Osteoblast (primary cell): ENCODE measurements around the gene APOC4. TPM values are rescaled to one million over a fixed set of nuclear protein-coding genes. Genes with fewer than 3 reads are reported as not detected.
"Not testable (repeated sequence)": the region's sequence is repeated elsewhere in the genome, so short reads cannot be mapped to it uniquely, and the experiment has no call there.

Experiments
- DNase-seq: peaks from one replicate; pipeline ENCODE4 v3.0.0; 2011; ENCODE audit warnings: low spot score, mixed read lengths; ENCODE audit not compliant: insufficient read length; ENCODE audit errors: missing footprints
- H2AFZ ChIP-seq: 2 replicates; pipeline ENCODE4 v1.6.0; 2011; ENCODE audit warnings: mild to moderate bottlenecking, low read length
- H3K27ac ChIP-seq: 2 replicates; pipeline ENCODE4 v1.5.1; 2011; ENCODE audit warnings: mild to moderate bottlenecking, low read depth, low read length, moderate library complexity
- H3K27me3 ChIP-seq: 2 replicates; pipeline ENCODE4 v1.6.0; 2012; ENCODE audit warnings: mild to moderate bottlenecking, control low read depth, inconsistent platforms, low read length, moderate library complexity; ENCODE audit not compliant: insufficient read depth
- H3K36me3 ChIP-seq: 2 replicates; pipeline ENCODE4 v1.5.1; 2011; ENCODE audit warnings: mild to moderate bottlenecking, low read length, control low read depth, moderate library complexity; ENCODE audit not compliant: insufficient read depth
- H3K4me1 ChIP-seq: 2 replicates; pipeline ENCODE4 v1.5.1; 2011; ENCODE audit warnings: mild to moderate bottlenecking, low read length, control low read depth, moderate library complexity; ENCODE audit not compliant: insufficient read depth
- H3K4me2 ChIP-seq: 2 replicates; pipeline ENCODE4 v1.6.0; 2011; ENCODE audit warnings: mild to moderate bottlenecking, low read length; ENCODE audit not compliant: insufficient read depth
- H3K4me3 ChIP-seq: fragments of 200-600 bp; sonication (generic); 3 replicates; pipeline ENCODE4 v1.5.1; 2012; ENCODE audit warnings: mild to moderate bottlenecking, low read length, inconsistent platforms; ENCODE audit not compliant: insufficient read depth
- H3K79me2 ChIP-seq: 2 replicates; pipeline ENCODE4 v1.6.0; 2012; ENCODE audit warnings: mild to moderate bottlenecking, low read length, control low read depth, inconsistent platforms; ENCODE audit not compliant: insufficient read depth
- H3K9me3 ChIP-seq: 2 replicates; pipeline ENCODE4 v1.5.1; 2011; ENCODE audit warnings: low read depth, low read length, control low read depth
- H4K20me1 ChIP-seq: 2 replicates; pipeline ENCODE4 v1.6.0; 2012; ENCODE audit warnings: mild to moderate bottlenecking, low read length, control low read depth; ENCODE audit not compliant: insufficient read depth
- total RNA-seq: library from RNA; depleted of rRNA; stranded (reverse); fragments of >200 nt; gene quantifications from 2 replicates; pipeline ENCODE4 v1.2.3, GENCODE V29; 2012
- TF ChIP-seq, protein P1 (sequence below): IDR thresholded peaks from 2 replicates; pipeline ENCODE4 v1.5.1; 2011; ENCODE audit warnings: mild to moderate bottlenecking, low read depth, low read length, moderate library complexity; ENCODE audit errors: extremely low read depth

The APOC4 gene
- total RNA-seq, 1 donor: not detected

DNA sequence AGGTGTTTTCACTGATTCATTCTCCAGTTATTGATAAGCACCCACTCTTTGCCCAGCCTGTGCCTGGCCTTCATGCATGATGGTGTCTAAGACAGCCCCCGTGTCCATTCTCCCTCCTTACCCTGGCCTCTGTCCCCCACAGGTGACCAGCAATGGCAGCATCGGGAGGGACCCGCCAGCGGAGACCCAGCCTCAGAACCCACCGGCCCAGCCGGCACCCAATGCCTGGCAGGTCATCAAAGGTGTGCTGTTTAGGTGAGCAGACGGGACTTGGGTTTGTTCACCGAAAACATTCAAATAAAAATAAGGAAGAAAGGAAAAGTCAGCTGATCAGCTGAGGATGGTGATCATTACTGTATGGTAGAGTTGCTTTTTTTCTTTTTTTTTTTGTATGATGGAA lies 19.8 kb downstream of the APOC4 start:
- peaks cover 51% of the 10 kb centered on the region for H4K20me1 ChIP-seq
- no peaks in the 10 kb centered on the region for H3K27me3 ChIP-seq
- H3K79me2 ChIP-seq: peaks cover 67% of the 10 kb centered on the region
- no peak overlapping the region for H3K4me2 ChIP-seq
- H3K27ac ChIP-seq: no peak overlapping the region
- TF ChIP-seq, protein P1, sequence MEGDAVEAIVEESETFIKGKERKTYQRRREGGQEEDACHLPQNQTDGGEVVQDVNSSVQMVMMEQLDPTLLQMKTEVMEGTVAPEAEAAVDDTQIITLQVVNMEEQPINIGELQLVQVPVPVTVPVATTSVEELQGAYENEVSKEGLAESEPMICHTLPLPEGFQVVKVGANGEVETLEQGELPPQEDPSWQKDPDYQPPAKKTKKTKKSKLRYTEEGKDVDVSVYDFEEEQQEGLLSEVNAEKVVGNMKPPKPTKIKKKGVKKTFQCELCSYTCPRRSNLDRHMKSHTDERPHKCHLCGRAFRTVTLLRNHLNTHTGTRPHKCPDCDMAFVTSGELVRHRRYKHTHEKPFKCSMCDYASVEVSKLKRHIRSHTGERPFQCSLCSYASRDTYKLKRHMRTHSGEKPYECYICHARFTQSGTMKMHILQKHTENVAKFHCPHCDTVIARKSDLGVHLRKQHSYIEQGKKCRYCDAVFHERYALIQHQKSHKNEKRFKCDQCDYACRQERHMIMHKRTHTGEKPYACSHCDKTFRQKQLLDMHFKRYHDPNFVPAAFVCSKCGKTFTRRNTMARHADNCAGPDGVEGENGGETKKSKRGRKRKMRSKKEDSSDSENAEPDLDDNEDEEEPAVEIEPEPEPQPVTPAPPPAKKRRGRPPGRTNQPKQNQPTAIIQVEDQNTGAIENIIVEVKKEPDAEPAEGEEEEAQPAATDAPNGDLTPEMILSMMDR: no peak
- no peak overlapping the region for H3K4me3 ChIP-seq
- no peaks in the 10 kb centered on the region for H3K9me3 ChIP-seq
- peak; percentile 56 for DNase-seq
- H3K36me3 ChIP-seq: peaks cover 21% of the 10 kb centered on the region
- no peaks in the 10 kb centered on the region for H3K4me1 ChIP-seq
- H2AFZ ChIP-seq: no peak overlapping the region

DNA sequence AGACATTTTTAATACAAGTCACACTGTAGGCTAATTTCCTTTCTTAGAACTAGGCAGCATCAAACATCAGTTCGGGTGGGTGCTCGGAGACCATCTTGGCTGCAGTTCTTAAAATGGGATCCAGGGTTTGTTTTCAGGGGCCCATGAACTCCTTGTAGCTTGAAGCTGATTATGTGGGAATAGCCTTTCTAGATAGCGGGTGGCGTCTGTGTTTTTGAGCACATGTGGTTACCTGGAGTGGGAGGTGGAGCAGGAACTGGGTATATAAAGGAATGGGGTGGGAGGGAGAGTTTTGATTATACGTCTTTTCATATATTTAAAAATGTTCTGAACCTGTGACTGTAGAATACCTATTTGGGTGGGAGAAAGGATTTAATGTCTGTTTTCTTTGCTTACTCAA lies 26.1 kb downstream of the APOC4 start:
- no peaks in the 10 kb centered on the region for H3K4me1 ChIP-seq
- peaks cover 10% of the 10 kb centered on the region for H4K20me1 ChIP-seq
- no peak for DNase-seq
- TF ChIP-seq, protein P1: no peak
- H3K9me3 ChIP-seq: no peaks in the 10 kb centered on the region
- no peak overlapping the region for H2AFZ ChIP-seq
- H3K36me3 ChIP-seq: peaks cover 35% of the 10 kb centered on the region
- no peak overlapping the region for H3K4me2 ChIP-seq
- no peak overlapping the region for H3K4me3 ChIP-seq
- no peak overlapping the region for H3K27ac ChIP-seq
- peaks cover 28% of the 10 kb centered on the region for H3K79me2 ChIP-seq
- no peaks in the 10 kb centered on the region for H3K27me3 ChIP-seq

DNA sequence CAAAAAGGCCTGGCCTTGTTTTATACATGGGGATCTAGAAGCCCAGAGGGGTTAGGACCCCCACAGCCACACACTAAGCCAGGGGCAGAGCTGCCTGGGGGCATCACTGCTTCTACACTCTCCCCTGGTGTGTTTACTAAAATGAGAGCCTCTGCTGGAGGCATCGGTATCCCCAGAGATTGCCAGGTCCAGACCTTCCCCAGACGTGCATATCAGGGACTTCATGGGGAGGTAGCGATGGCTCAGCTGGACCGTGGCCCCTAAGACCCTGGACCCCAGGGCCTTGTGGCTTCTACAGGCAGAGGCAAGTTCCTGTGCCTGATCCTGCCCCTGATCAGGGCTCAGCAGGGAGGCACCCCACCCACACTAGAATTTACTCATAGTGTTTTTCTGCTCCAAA lies 26.6 kb downstream of the APOC4 start:
- Histone ChIP-seq H4K20me1 (peaks cover 13% of the 10 kb centered on the region), H3K27ac (no peak overlapping the region), H3K36me3 (peaks cover 41% of the 10 kb centered on the region), H3K4me3 (no peak overlapping the region), H3K79me2 (peaks cover 28% of the 10 kb centered on the region), H3K4me2 (no peak overlapping the region), H3K9me3 (no peaks in the 10 kb centered on the region), H2AFZ (no peak overlapping the region), H3K27me3 (no peaks in the 10 kb centered on the region), H3K4me1 (no peaks in the 10 kb centered on the region)
- DNase-seq: peak; percentile 15
- TF ChIP-seq, protein P1: no peak

DNA sequence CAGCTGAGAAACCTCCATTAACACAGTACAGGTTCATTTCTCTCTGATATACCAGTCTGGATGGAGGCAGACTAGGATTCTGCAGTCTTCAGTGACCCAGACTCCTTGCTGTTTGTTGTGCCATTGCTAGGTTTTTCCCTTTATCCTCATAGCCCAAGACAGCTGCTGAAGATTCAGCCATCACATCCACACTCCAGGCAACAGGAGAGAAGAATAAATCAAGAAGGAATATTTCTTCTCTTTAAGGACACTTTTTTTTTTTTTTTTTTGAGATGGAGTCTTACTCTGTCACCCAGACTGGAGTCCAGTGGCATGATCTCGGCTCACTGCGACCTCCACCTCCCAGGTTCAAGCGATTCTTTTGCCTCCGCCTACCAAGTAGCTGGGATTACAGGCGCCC lies 27.4 kb downstream of the APOC4 start:
- H2AFZ ChIP-seq: no peak overlapping the region
- no peak for DNase-seq
- H3K4me1 ChIP-seq: no peaks in the 10 kb centered on the region
- H3K4me2 ChIP-seq: no peak overlapping the region
- no peak overlapping the region for H3K27ac ChIP-seq
- TF ChIP-seq, protein P1: no peak
- H3K9me3 ChIP-seq: no peaks in the 10 kb centered on the region
- peaks cover 25% of the 10 kb centered on the region for H3K79me2 ChIP-seq
- H3K36me3 ChIP-seq: peaks cover 47% of the 10 kb centered on the region
- H4K20me1 ChIP-seq: peaks cover 13% of the 10 kb centered on the region
- H3K4me3 ChIP-seq: no peak overlapping the region
- no peaks in the 10 kb centered on the region for H3K27me3 ChIP-seq

DNA sequence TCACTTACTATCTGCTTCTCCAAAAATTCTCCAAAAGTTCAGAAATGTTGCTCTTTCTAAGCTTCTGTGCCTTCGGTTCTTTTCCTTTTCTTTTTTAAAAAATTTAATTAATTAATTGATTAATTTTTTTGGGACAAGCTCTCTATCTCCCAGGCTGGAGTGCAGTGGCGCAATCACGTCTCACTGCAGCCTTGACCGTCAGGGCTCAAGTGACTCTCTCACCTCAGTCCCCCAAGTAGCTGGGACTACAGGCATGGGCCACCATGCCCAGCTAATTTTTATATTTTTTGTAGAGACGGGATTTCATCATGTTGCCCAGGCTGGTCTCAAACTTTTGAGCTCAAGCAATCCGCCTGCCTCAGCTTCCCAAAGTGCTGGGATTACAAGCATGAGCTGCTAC lies 29.4 kb downstream of the APOC4 start:
- H3K4me3 ChIP-seq, H3K27me3 ChIP-seq, DNase-seq, H2AFZ ChIP-seq, H3K27ac ChIP-seq, H3K9me3 ChIP-seq, H3K4me2 ChIP-seq, H3K4me1 ChIP-seq: not testable (repeated sequence)
- Histone ChIP-seq H4K20me1 (peaks cover 10% of the 10 kb centered on the region), H3K36me3 (peaks cover 53% of the 10 kb centered on the region), H3K79me2 (peaks cover 19% of the 10 kb centered on the region)
